GM12801 (cell line): Measurements from ENCODE around the gene SMPD3.

Source experiments
- TF ChIP-seq, protein P1 (sequence below): IDR thresholded peaks from one replicate; pipeline ENCODE4 v1.5.1; 2011; ENCODE audit warnings: control low read depth; ENCODE audit not compliant: insufficient read length; ENCODE audit errors: extremely low read depth

The SMPD3 gene

DNA sequence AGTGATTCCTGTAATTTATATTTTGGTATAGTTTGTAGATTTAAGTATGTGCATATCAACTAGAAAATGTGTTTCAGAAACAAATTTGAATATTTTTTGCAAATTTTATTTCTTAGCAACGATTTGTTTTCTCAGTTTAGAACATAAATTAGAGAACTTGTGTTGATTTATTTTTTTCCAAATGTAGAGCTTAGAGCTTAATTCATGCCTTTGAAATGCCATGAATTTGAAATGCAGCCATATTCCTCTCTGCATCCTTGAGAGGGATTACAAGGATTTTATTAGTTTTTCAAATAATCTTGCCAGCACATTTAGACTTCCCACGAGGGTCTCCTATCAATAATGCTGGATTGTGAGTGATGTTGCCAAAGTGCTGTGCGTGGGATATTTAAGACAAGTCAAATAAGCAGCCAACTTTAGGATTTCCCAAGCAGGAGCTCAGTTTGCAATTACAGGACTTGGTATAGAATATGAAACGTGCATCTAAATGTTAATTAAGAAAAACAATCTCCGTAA lies 6.7 kb upstream of the SMPD3 start:
- TF ChIP-seq, protein P1, sequence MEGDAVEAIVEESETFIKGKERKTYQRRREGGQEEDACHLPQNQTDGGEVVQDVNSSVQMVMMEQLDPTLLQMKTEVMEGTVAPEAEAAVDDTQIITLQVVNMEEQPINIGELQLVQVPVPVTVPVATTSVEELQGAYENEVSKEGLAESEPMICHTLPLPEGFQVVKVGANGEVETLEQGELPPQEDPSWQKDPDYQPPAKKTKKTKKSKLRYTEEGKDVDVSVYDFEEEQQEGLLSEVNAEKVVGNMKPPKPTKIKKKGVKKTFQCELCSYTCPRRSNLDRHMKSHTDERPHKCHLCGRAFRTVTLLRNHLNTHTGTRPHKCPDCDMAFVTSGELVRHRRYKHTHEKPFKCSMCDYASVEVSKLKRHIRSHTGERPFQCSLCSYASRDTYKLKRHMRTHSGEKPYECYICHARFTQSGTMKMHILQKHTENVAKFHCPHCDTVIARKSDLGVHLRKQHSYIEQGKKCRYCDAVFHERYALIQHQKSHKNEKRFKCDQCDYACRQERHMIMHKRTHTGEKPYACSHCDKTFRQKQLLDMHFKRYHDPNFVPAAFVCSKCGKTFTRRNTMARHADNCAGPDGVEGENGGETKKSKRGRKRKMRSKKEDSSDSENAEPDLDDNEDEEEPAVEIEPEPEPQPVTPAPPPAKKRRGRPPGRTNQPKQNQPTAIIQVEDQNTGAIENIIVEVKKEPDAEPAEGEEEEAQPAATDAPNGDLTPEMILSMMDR, result no peak

DNA sequence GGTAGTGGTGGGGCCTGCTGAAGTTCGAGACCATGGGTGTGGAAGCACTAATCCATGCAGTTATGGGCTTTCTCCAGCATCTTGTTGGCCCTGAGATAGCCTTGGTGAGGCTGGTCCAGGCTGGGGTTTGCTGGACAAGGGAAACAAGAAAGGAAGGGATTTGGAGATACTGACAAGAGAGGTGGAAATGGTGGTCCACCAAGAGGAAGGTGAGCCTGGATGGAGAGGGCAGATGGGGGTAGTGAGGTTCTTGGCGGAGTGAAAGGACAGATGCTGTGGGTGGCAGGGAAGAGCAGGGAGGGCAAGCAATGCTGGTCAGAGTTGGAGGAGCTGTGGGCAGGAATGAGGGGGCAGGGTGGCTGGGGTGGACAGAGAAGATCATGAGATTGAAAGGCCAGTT lies 5.5 kb upstream of the SMPD3 start:
- TF ChIP-seq, protein P1, result no peak

DNA sequence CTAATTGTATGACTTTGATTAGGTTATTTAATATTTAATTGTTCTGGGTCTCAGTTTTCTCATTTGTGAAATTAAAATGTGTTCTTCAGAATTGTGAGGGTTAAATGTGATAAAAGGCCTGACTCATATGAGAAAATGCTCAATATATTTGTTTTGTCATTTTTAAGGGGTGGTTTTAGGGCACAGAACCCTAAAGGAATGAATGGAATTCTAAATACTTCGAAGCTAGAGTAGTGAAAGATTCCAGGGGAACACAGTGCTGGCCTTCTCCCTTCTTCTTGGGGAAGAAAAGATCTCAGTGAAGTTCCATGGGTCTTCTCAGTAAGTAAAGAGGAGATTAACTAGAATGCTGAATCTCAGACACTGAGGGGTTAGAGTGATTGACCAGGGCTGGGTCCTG lies 3.9 kb upstream of the SMPD3 start:
- TF ChIP-seq, protein P1, result no peak

DNA sequence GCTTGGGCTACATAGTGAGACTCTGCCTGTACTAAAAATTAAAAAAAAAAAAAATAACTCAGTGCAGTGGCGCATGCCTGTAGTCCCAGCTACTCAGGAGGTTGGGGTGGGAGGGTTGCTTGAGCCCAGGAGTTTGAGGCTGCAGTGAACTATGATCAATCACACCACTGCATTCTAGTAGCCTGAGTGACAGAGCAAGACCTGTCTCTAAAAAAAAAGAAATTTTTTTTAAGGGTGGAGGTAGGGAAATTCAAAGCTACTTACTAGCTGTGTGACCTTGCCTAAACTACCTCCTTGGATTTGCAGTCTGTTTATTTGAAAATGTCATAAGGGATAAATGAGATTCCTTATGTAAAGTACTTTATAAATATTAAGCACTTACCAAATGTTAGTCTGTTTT lies 3.4 kb upstream of the SMPD3 start:
- TF ChIP-seq, protein P1, result no peak

DNA sequence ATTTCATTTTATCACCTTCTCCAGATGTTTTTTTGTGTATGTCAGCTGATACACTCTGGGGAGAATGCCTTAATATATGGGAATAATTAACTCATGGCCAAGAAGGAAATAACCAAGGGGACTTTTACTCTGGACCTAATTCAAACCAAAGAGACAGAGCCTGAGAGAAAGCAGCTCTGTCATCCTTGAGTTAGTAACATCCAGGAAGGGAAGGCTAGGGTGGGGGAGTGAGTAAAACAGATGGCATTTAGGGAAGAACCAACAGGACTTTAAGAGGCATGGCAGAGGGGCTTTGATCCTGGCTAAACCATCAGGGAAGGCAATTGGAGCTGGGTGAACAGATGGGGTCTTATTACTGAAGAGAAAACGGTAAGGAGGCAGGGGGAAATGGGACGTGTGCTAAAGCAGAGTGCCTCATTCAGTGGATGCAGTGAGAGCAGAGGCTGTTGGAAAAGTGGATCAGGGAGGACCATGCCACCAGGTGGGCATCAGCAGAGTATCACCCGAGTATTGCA lies 2.5 kb upstream of the SMPD3 start:
- TF ChIP-seq, protein P1, result no peak

DNA sequence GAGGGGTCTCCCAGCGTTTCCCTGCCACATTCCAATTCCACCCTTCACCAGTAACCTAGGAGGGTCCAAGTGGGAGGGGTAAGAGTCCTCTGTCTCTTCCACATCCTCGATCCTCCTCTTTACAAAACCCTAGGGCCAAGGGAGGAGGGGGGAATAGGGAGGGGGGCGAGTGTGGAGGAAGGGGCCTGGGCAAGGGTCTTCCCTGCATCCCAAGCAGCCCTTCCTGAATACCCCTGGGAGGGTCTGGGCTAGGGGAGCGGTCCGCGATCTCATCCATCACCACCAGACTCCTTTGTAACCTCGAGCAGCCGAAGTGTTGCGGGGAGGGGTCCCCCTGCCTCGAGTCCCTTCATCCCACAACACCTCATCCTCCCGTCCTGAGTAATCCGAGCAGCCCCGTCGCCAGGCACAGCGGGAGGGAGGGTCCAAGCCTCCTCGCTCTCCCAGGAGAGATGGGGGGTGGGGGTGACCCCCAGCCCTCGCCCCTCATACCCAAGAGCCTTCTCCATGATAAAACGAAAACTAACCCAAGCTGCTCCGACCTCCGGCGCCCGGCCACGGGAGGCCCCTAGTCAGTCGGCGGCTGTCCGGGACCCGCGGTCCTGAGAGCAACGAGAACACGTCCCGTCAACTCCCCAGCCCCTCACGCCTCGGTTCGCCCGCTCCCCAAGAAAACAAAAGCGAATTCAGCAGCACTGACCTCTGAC lies 502 bp downstream of the SMPD3 start:
- TF ChIP-seq, protein P1, result no peak

DNA sequence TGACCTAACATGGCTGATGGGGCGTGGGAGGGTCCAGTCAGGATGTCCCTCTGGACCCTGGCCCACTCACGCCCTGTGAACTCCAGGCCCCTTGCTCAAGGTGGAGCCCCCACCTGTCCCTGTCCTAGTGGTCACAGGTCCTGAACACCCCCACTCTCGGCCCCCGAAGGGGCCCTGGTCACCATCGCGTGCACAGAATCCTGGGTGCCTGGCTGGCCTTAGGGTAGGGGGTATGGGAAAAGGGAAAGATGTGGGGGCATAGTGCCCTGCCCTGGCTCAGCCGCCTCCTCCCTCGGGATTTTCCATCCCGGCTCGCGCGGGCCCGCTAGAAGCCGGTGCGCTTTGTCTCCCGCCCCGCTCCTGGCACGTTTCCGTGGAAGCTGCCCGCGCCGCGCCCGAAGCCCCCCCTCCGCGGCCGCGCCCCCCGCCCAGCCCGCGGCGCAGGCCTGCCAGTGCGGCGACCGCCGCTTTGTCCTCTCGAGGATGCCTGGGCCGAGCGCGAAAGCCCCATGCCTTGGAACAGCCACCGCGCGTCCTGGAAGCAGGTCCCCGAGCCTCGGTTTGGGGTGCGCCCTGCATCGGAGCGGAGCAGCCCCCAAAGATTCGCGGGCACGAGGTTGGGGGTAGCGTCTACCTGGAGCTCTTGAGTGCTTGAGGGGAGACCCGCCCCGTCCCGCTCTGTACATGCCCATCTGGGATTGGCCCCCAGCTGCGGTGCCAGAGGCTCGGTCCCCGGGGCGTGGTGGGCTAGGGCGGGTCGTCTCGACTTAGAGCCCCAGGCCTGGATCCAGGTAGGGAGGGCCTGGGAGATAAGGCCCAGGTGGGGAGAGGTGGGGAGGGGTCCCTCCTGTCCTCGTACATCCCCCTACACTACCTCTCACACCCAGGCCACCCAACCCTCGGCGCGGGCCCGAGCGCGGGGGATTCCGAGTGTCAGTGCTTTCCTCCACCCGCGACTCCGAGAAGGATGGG lies 1.3 kb downstream of the SMPD3 start:
- TF ChIP-seq, protein P1, result no peak
